ENCODE measurements around the gene LINGO1.

LINGO1 gene

DNA sequence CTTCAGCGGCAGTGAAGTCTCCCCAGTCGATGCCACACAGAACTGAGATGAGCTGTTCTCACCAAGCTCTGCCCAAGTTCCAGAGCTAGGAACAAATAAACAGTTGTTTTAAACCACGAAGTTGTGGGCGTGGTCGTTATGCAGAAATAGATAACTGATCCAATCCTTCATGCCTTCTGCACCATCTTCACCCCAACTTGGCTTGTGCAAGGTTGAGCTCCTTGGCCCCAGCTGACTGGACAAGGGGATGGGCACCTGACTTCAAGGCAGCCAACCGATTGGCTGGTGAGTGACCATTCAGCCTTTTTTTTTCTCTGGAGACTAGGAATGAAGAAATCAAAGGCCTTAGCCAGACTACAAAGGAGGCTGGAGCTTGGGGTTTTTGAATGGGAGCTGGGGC is 23.9 kb downstream of the LINGO1 start:
- H3K27ac ChIP-seq, result peak overlapping the region in 1 of 2 donors; percentile 72
- H3K4me1 ChIP-seq, result peaks cover 0 to 63% (median 39%) of the 10 kb centered on the region in 4 donors
- peaks cover 0 to 3% of the 10 kb centered on the region in 2 donors for H3K27me3 ChIP-seq
- TF ChIP-seq, protein P1, sequence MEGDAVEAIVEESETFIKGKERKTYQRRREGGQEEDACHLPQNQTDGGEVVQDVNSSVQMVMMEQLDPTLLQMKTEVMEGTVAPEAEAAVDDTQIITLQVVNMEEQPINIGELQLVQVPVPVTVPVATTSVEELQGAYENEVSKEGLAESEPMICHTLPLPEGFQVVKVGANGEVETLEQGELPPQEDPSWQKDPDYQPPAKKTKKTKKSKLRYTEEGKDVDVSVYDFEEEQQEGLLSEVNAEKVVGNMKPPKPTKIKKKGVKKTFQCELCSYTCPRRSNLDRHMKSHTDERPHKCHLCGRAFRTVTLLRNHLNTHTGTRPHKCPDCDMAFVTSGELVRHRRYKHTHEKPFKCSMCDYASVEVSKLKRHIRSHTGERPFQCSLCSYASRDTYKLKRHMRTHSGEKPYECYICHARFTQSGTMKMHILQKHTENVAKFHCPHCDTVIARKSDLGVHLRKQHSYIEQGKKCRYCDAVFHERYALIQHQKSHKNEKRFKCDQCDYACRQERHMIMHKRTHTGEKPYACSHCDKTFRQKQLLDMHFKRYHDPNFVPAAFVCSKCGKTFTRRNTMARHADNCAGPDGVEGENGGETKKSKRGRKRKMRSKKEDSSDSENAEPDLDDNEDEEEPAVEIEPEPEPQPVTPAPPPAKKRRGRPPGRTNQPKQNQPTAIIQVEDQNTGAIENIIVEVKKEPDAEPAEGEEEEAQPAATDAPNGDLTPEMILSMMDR (IDR thresholded peaks at IDR 0.05), result no peak
- intact Hi-C loops (cut with DNase I; ENCODE audit: low total_unique reads), result no loop called here
- no peaks in the 10 kb centered on the region for H3K9me3 ChIP-seq
- no peak for DNase-seq
- no peaks in the 10 kb centered on the region for H3K36me3 ChIP-seq
- H3K4me3 ChIP-seq, result no peak overlapping the region

- TF ChIP-seq, protein P1 (IDR thresholded peaks at IDR 0.05), result no peak
- Histone ChIP-seq H3K4me3 (no peak overlapping the region), H3K4me1 (peaks cover 0 to 63% (median 39%) of the 10 kb centered on the region in 4 donors), H3K27me3 (no peaks in the 10 kb centered on the region), H3K27ac (peak overlapping the region; percentile 62 to 72), H3K36me3 (no peaks in the 10 kb centered on the region), H3K9me3 (no peaks in the 10 kb centered on the region)
- intact Hi-C loops (cut with DNase I; ENCODE audit: low total_unique reads), result no loop called here
- no peak for DNase-seq
Measured at GRCh38 chr15:77607894-77608261, 24.8 kb downstream of the LINGO1 start.

DNA sequence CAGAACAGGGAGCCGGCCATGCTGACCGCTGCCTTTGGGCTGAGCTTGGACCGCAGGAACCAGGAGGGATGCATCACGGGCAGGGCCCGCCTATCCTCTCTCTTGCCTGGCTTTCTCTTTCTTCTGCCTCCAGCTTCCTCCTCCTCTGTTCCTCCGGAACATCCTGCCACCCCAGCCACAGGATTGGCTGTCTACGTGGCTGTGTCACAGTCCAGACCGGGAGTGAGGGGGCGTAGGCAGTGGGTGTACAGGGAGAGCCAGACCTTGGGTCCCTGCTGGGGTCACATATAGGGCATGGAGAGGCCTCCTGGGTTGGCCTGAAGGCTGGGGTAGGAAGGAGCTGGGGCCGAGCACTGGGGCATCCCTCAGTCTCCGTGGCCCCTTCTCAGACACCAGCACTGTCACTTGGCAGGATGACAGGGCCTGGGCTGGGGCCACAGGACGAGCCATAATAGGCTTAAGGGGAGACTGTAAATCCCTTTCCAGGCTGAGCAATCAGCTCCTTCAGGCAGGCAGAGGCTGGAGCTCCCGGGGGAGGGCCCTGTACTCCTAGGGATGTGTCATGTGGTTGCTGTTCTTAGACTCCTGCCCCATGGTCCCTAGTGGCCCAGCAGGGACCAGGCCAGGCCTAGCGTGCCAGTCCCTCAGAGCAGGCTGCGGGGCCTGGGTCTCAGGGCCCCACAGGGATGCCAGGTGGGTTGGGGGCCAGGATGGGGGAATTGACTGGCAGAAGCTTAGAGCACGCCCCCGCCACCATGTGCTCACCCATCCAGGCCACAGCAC is 25.4 kb downstream of the LINGO1 start:
- Histone ChIP-seq H3K9me3 (no peaks in the 10 kb centered on the region), H3K4me3 (no peak overlapping the region), H3K4me1 (peaks cover 0 to 62% (median 39%) of the 10 kb centered on the region in 4 donors), H3K36me3 (no peaks in the 10 kb centered on the region), H3K27me3 (no peaks in the 10 kb centered on the region), H3K27ac (peak overlapping the region; percentile 62 to 72)
- TF ChIP-seq, protein P1 (IDR thresholded peaks at IDR 0.05), result peak; percentile 22 to 23
- DNase-seq, result peak; percentile 57 to 90
- intact Hi-C loops (cut with DNase I; ENCODE audit: low total_unique reads), result no loop called here

GRCh38 chr15:77606142-77607034 is 26.3 kb downstream of the LINGO1 start:
- intact Hi-C loops (cut with DNase I; ENCODE audit: low total_unique reads), result no loop called here
- no peaks in the 10 kb centered on the region for H3K27me3 ChIP-seq
- peak overlapping the region; percentile 62 to 72 for H3K27ac ChIP-seq
- no peak overlapping the region for H3K4me3 ChIP-seq
- no peaks in the 10 kb centered on the region for H3K9me3 ChIP-seq
- H3K4me1 ChIP-seq, result peaks cover 0 to 53% (median 36%) of the 10 kb centered on the region in 4 donors
- TF ChIP-seq, protein P1 (IDR thresholded peaks at IDR 0.05), result no peak
- no peaks in the 10 kb centered on the region for H3K36me3 ChIP-seq
- no peak for DNase-seq

DNA sequence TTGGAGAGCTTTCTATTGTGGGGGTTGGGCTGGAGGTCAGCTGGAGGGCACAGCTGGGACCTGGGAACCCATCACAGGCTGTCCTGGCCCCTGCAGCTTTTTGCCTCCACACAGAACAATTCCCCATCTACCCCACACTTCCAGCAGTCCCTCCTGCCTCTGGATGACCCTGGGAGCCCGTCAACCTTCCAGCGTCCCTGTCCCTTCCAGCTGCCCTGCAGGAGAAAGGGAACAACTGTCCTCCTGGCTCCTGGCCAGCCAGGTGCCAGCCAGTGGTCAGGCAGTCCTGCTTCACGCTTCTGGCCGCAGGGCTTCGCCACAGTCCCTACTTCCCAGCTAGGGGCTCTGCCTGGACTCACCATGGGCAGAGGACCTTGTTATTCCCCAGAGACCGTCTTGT is 27.2 kb downstream of the LINGO1 start:
- no peaks in the 10 kb centered on the region for H3K36me3 ChIP-seq
- peaks cover 0 to 45% (median 29%) of the 10 kb centered on the region in 4 donors for H3K4me1 ChIP-seq
- H3K4me3 ChIP-seq, result no peak overlapping the region
- H3K27me3 ChIP-seq, result no peaks in the 10 kb centered on the region
- intact Hi-C loops (cut with DNase I; ENCODE audit: low total_unique reads), result no loop called here
- H3K27ac ChIP-seq, result no peak overlapping the region
- DNase-seq, result no peak
- H3K9me3 ChIP-seq, result no peaks in the 10 kb centered on the region
- TF ChIP-seq, protein P1 (IDR thresholded peaks at IDR 0.05), result no peak
